K562 (cell line): Measurements from ENCODE around the gene KCNA2. TPM values are rescaled to one million over a fixed set of nuclear protein-coding genes. Genes with fewer than 3 reads are reported as not detected.

ENCODE experiments used
- GTF2A2 ChIP-seq: IDR thresholded peaks from 2 replicates; pipeline ENCODE4 v1.6.1; 2016; ENCODE audit warnings: mild to moderate bottlenecking, missing genetic modification characterization, missing compliant biosample characterization
- NRF1 ChIP-seq, 2 experiments: fragments of 450-650 bp; IDR thresholded peaks in 1 of 2; conservative IDR thresholded peaks in 1 of 2; 2 replicates each; pipeline ENCODE4 v1.6.1; 2014; ENCODE audit warnings: mild to moderate bottlenecking in 2 of 2
- RAD21 ChIP-seq, 2 experiments: fragments of 250-450 bp in 1 of 2; fragments of 450-650 bp in 1 of 2; sonication (Bioruptor Pico) in 1 of 2; formaldehyde crosslinking in 1 of 2; IDR thresholded peaks in 1 of 2; conservative IDR thresholded peaks in 1 of 2; 2 replicates each; pipeline versions ENCODE4 v1.4.0 to v1.8.0; 2020 to 2022; ENCODE audit warnings: mild to moderate bottlenecking in 2 of 2, moderate library complexity in 1 of 2
- SMARCC2 ChIP-seq: fragments of 450-650 bp; IDR thresholded peaks from 2 replicates; pipeline ENCODE4 v1.6.1; 2017; ENCODE audit warnings: antibody characterized with exemption, moderate library complexity, mild to moderate bottlenecking, low read depth
- SRSF1 ChIP-seq: fragments of 200-400 bp; formaldehyde crosslinking; IDR thresholded peaks from 2 replicates; pipeline ENCODE4 v1.6.1; 2017; ENCODE audit warnings: mild to moderate bottlenecking, low read depth, low read length, moderate library complexity
- polyA plus RNA-seq, 8 experiments: library from polyadenylated mRNA; depleted of rRNA in 4 of 8; stranded (reverse) in 5 of 8; unstranded in 3 of 8; fragments of >200 nt; fragmentation: Nextera tagmentation in 2 of 8; fragmentation: Illumina TruSeq in 1 of 8; extraction: Ambion mirVana in 2 of 8; extraction: Trizol in 1 of 8; gene quantifications; 2 replicates each; pipeline versions ENCODE4 v1.2.1 to v1.2.3, GENCODE V29; 2011 to 2014; ENCODE audit warnings: inconsistent platforms in 1 of 8, missing spikeins in 1 of 8
- total RNA-seq, 7 experiments: library from RNA; depleted of rRNA in 6 of 7; stranded (reverse); fragments of >200 nt in 6 of 7; fragmentation: Illumina TruSeq in 2 of 7; extraction: Trizol in 2 of 7; gene quantifications; 2 replicates each; pipeline versions ENCODE4 v1.2.1 to v1.2.3, GENCODE V29; 2011 to 2021; ENCODE audit warnings: low replicate concordance in 1 of 7
- TF ChIP-seq, protein P1 (sequence below): fragments of 200-800 bp; sonication (Bioruptor generic); IDR thresholded peaks from 2 replicates; pipeline ENCODE4 v1.6.1; 2017; ENCODE audit warnings: missing genetic modification characterization, missing compliant biosample characterization
- TF ChIP-seq, protein P2 (sequence below): fragments of 250-450 bp; sonication (Bioruptor Pico); IDR thresholded peaks from 2 replicates; pipeline ENCODE4 v1.5.0; 2020; ENCODE audit warnings: mild to moderate bottlenecking, borderline replicate concordance

The KCNA2 gene
- total and polyA plus RNA-seq, 9 of the 15 experiments (the other 6 are each of a cell fraction or from before 2014, with no cell fraction given): not detected

DNA sequence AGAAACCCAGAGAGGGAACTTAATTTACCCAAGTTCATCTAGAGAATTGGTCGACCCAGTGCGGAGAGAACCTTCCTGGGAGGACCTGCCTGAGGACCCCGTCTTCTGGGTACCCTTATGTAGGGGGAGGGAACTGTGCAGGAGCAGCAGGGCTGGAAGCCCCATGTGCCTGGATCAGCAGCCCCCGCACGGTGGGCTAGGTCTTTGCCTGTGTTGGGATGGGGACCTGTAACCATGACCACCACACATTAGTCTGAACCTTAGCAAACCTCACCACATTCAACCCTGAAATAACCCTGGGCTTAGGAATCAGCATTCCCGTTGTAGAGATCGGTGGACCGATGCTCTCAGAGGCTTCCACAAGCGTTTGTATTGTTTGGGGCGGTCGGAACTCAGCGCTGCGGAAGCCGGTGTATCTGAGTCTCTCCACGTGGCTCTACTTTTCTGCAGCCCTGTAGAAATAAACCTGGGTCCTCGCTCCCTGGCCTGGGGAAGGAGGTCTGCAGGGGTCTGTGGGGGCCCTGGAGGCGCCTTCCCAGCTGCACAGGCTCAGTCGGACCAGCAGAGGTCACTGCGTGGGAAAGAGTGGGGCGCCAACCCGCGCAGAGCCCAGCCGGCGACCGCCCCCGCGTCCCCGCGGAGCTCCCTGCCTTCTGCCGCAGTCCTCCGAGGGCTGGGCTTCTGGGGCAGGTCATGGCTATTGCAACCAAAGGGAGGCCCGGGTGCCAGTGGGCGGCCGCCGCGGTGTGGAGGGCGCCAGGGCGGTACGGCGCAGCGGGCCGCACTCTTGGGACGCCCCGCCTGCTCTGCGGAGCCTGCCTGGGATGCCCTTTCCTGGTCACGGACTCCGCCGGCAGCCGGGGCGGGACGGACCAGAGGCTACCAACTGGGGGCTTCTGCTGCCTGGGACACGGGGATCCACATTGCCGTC lies 51.0 kb downstream of the KCNA2 start (continued):
- TF ChIP-seq, protein P1, sequence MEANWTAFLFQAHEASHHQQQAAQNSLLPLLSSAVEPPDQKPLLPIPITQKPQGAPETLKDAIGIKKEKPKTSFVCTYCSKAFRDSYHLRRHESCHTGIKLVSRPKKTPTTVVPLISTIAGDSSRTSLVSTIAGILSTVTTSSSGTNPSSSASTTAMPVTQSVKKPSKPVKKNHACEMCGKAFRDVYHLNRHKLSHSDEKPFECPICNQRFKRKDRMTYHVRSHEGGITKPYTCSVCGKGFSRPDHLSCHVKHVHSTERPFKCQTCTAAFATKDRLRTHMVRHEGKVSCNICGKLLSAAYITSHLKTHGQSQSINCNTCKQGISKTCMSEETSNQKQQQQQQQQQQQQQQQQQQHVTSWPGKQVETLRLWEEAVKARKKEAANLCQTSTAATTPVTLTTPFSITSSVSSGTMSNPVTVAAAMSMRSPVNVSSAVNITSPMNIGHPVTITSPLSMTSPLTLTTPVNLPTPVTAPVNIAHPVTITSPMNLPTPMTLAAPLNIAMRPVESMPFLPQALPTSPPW (CRISPR knock-in tag): peak; percentile 29; the same call in 1 of the 2 replicates
- TF ChIP-seq RAD21 (CRISPR knock-in tag; conservative IDR thresholded peaks at IDR 0.05 in 1 of 2, IDR thresholded peaks at IDR 0.05 in 1 of 2) (peak; percentile 31 to 54; a peak in 3 of 4 replicates), GTF2A2 (no peak), SMARCC2 (no peak), NRF1 (conservative IDR thresholded peaks at IDR 0.05 in 1 of 2, IDR thresholded peaks at IDR 0.05 in 1 of 2) (peak; percentile 34 to 45; a peak in 3 of 4 replicates), SRSF1 (no peak)
- TF ChIP-seq, protein P2, sequence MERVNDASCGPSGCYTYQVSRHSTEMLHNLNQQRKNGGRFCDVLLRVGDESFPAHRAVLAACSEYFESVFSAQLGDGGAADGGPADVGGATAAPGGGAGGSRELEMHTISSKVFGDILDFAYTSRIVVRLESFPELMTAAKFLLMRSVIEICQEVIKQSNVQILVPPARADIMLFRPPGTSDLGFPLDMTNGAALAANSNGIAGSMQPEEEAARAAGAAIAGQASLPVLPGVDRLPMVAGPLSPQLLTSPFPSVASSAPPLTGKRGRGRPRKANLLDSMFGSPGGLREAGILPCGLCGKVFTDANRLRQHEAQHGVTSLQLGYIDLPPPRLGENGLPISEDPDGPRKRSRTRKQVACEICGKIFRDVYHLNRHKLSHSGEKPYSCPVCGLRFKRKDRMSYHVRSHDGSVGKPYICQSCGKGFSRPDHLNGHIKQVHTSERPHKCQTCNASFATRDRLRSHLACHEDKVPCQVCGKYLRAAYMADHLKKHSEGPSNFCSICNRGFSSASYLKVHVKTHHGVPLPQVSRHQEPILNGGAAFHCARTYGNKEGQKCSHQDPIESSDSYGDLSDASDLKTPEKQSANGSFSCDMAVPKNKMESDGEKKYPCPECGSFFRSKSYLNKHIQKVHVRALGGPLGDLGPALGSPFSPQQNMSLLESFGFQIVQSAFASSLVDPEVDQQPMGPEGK: no peak
